KBM-7 (cell line): ENCODE measurements around the gene PHF12.

Experiments
- DNase-seq: peaks from one replicate; pipeline ENCODE4 v3.0.0-alpha.2; 2015
- in situ Hi-C: fragments of 300-500 bp; cut with MboI; formaldehyde crosslinking; loops from 2 replicates; pipeline ENCODE4 v1.14.3; 2020; ENCODE audit warnings: low sequenced_read_pairs, low pct_unique_long_range_greater_than_20kb, mixed read lengths

The PHF12 gene

GRCh38 chr17:28951428-28951990 is at the start of gene PHF12:
Gene PHF12, minus strand, starts transcription at chr17:28951518. Its CDS starts 558 bp downstream, at chr17:28950960.
- in situ Hi-C loops, result loop anchor here (10.0 kb wide), 1 partner anchor 153 kb away; no protein-coding TSS in a partner anchor
- DNase-seq, result peak; percentile 99

GRCh38 chr17:29000973-29001372 is 49.7 kb upstream of the PHF12 start:
- in situ Hi-C loops, result no loop called here
- no peak for DNase-seq

- no peak for DNase-seq
- in situ Hi-C loops, result no loop called here
These were observed 47.9 kb upstream of the PHF12 start for GRCh38 chr17:28999206-28999605.

- no peak for DNase-seq
- in situ Hi-C loops, result no loop called here
These were observed 46.5 kb upstream of the PHF12 start for GRCh38 chr17:28997806-28998205.

GRCh38 chr17:28996554-28997096 is 45.3 kb upstream of the PHF12 start:
- in situ Hi-C loops, result no loop called here
- DNase-seq, result no peak

GRCh38 chr17:28993645-28994426 is 42.5 kb upstream of the PHF12 start:
- in situ Hi-C loops, result no loop called here
- DNase-seq, result no peak

- no peak for DNase-seq
These were observed 41.6 kb upstream of the PHF12 start for GRCh38 chr17:28992625-28993600.

GRCh38 chr17:28992185-28992584 is 40.9 kb upstream of the PHF12 start:
- in situ Hi-C loops, result no loop called here

More at GRCh38 chr17:28992625-28993600, 41.6 kb upstream of the PHF12 start:
- in situ Hi-C loops, result no loop called here

GRCh38 chr17:28991779-28992178 is 40.5 kb upstream of the PHF12 start:
- in situ Hi-C loops, result no loop called here
- no peak for DNase-seq

More at GRCh38 chr17:28992185-28992584, 40.9 kb upstream of the PHF12 start:
- DNase-seq, result no peak

GRCh38 chr17:28989028-28989427 is 37.7 kb upstream of the PHF12 start:
- in situ Hi-C loops, result loop anchor here (10.0 kb wide), 1 partner anchor 116 kb away; no protein-coding TSS in a partner anchor

GRCh38 chr17:28988475-28988874 is 37.2 kb upstream of the PHF12 start:
- DNase-seq, result no peak
- in situ Hi-C loops, result loop anchor here (10.0 kb wide), 1 partner anchor 116 kb away; no protein-coding TSS in a partner anchor

More at GRCh38 chr17:28989028-28989427, 37.7 kb upstream of the PHF12 start:
- no peak for DNase-seq

GRCh38 chr17:28986714-28987655 is 35.7 kb upstream of the PHF12 start:
- no peak for DNase-seq
- in situ Hi-C loops, result loop anchor here (10.0 kb wide), 1 partner anchor 118 kb away; no protein-coding TSS in a partner anchor

GRCh38 chr17:28985950-28986713 is 34.8 kb upstream of the PHF12 start:
- in situ Hi-C loops, result loop anchor here (10.0 kb wide), 1 partner anchor 119 kb away; no protein-coding TSS in a partner anchor
- DNase-seq, result no peak

- DNase-seq, result peak; percentile 28
These were observed 32.2 kb upstream of the PHF12 start for GRCh38 chr17:28983286-28984230.

GRCh38 chr17:28982131-28982793 is 30.9 kb upstream of the PHF12 start:
- peak; percentile 91 for DNase-seq
- in situ Hi-C loops, result loop anchor here (10.0 kb wide), 1 partner anchor 123 kb away; no protein-coding TSS in a partner anchor

More at GRCh38 chr17:28983286-28984230, 32.2 kb upstream of the PHF12 start:
- in situ Hi-C loops, result loop anchor here (10.0 kb wide), 1 partner anchor 121 kb away; no protein-coding TSS in a partner anchor
